ENCODE results near the gene KLHDC7B. TPM values are rescaled to one million over a fixed set of nuclear protein-coding genes. Genes with fewer than 3 reads are reported as not detected.

KLHDC7B gene
- total and polyA plus RNA-seq, 2 of the 13 experiments (the other 11 are each of a cell fraction or from before 2014, with no cell fraction given): 0.11 TPM; not detected in 1

GRCh38 chr22:50581950-50582492, 36.3 kb downstream of the KLHDC7B start (continued):
- TF ChIP-seq CEBPZ (IDR thresholded peaks at IDR 0.05; ENCODE audit: low read length) (no peak), HINFP (CRISPR knock-in tag; IDR thresholded peaks at IDR 0.05; ENCODE audit: low read depth) (no peak), CAMTA2 (CRISPR knock-in tag; IDR thresholded peaks at IDR 0.05; ENCODE audit: borderline replicate concordance) (no peak), ZNF276 (CRISPR knock-in tag; IDR thresholded peaks at IDR 0.05; ENCODE audit: low read depth) (no peak), ZNF510 (CRISPR knock-in tag; IDR thresholded peaks at IDR 0.05; ENCODE audit: low read depth) (no peak), RBAK (CRISPR knock-in tag; IDR thresholded peaks at IDR 0.05) (no peak), ZNF331 (CRISPR knock-in tag; IDR thresholded peaks at IDR 0.05) (no peak), TBL1XR1 (IDR thresholded peaks at IDR 0.05; ENCODE audit: borderline replicate concordance, low read length, partially characterized antibody) (peak; percentile 3), POGK (CRISPR knock-in tag; conservative IDR thresholded peaks at IDR 0.05) (0 out of 2 replicates have a peak, but pooled peaks have one; percentile 10), HOXA3 (CRISPR knock-in tag; IDR thresholded peaks at IDR 0.05) (no peak), TBX2 (CRISPR knock-in tag; IDR thresholded peaks at IDR 0.05; ENCODE audit: borderline replicate concordance) (no peak), LBX2 (CRISPR knock-in tag; IDR thresholded peaks at IDR 0.05; ENCODE audit: borderline replicate concordance) (no peak), ZFP1 (CRISPR knock-in tag; IDR thresholded peaks at IDR 0.05) (no peak), MYC (CRISPR knock-in tag; IDR thresholded peaks at IDR 0.05; ENCODE audit: borderline replicate concordance) (no peak), JDP2 (CRISPR knock-in tag; IDR thresholded peaks at IDR 0.05; ENCODE audit: borderline replicate concordance) (no peak), ZBTB43 (CRISPR knock-in tag; conservative IDR thresholded peaks at IDR 0.05) (no peak), MAFF (IDR thresholded peaks at IDR 0.05; ENCODE audit: low read depth, low read length) (no peak), ZFX (CRISPR knock-in tag; IDR thresholded peaks at IDR 0.05; ENCODE audit: low read depth) (peak; percentile 4; the same call in 1 of the 2 replicates), ZNF354B (CRISPR knock-in tag; IDR thresholded peaks at IDR 0.05) (no peak), SMARCC2 (IDR thresholded peaks at IDR 0.05) (no peak)
